GM21723 (cell line): ENCODE data around the gene ZBP1.

Source experiments
- ATAC-seq: cut with Tn5 transposase; IDR thresholded peaks from one replicate; pipeline ENCODE4 v1.9.1; 2021; ENCODE audit warnings: mild to moderate bottlenecking, moderate library complexity; ENCODE audit not compliant: unreplicated experiment

Gene ZBP1

DNA sequence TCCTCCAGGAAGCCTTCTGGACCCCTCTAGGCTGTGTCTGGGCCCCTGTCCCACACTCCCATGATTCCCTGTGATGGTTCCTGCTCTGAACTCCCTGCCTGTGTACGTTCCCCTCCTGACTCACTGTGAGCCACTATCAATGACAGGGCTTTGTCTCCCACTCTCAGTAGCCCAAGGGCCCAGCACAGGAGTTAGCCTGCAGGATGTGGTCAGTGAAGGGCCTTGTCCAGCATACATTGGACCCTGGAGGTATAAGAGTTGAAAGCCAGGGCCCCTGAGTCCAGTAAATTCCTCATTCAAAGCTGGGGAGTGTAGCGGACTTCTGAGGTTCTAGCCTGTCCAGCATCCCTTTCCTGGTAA is 19.0 kb downstream of the ZBP1 start:
- no peak for ATAC-seq

DNA sequence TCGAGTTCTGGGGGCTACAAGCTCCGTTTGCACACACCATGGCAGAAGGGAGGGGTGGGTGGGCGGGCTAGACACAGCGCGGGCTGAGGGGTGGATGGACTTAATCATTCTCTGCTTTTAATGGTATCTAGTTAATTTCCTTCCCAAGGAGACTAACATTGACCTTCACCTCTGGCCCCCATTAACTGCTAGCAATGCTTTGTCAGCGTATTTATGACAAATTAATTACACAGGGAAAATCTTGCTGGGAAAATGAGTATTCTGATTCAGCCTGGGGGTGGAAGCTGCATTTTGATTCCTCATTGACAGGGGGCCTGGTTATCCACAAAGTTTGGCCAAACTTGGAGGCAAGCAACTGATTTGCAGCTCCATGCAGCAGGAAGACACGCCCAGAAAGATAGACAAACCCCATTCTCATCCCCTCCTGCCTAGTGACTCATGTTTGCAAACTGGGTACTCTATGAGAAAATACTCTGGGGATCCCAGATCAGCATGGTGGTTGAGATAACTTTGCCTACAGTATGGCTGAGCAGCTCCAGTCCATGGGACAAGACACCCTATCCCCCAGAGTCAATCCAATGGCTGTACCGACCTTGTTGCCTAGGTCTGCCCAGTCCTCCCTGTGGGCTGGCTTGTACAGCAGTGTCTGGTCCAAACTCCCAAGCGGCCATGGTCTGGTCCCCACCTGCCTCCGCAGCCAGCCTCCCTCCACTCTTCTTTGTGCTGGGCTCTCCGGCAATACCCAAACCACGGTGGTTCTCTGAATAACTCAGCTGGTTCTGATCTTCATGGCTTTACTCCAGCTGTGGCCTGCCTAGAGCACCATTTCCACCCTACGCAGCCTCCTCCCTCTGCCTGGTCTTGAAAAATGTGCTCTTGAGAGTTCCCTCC is 19.7 kb downstream of the ZBP1 start:
- no peak for ATAC-seq

DNA sequence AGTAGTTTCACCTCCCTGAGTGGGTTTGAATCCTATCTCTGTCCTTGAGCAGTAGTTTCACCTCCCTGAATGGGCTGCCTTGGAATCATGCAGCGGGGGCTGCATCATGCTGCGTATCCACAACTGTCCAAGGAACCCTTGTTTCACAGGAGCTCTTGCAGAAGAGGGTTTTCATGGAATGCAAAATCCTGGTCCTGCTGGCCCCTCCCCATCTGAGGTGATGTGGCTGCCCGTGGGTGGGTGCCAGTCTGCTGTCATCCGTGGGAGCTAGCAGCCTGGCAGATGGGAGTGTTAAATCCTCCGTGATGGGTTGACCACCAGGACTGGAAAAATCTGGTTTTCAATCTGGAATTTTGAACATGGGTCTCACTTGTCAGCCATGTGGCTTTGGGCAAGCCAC is 21.7 kb downstream of the ZBP1 start:
- ATAC-seq: no peak

DNA sequence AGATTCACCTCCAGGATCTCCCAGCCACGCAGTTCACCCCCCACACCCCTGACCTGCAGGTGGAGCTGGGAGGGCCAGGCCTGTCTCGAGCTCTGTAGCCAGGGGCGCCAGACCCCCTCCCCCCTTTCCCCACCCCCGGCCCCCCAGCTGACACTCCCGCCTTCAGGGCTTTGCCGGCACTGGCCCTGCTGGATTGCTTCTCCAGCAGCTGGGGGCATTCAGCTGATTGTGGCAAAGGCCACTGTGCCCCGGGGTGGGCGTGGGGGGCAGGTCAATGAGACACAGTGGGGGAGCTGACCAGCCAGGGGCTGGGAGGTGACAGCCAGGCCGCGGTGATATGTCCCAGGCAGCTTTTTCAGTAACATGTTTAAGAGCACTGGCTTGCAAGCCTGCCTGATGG is 22.2 kb downstream of the ZBP1 start:
- ATAC-seq: no peak

DNA sequence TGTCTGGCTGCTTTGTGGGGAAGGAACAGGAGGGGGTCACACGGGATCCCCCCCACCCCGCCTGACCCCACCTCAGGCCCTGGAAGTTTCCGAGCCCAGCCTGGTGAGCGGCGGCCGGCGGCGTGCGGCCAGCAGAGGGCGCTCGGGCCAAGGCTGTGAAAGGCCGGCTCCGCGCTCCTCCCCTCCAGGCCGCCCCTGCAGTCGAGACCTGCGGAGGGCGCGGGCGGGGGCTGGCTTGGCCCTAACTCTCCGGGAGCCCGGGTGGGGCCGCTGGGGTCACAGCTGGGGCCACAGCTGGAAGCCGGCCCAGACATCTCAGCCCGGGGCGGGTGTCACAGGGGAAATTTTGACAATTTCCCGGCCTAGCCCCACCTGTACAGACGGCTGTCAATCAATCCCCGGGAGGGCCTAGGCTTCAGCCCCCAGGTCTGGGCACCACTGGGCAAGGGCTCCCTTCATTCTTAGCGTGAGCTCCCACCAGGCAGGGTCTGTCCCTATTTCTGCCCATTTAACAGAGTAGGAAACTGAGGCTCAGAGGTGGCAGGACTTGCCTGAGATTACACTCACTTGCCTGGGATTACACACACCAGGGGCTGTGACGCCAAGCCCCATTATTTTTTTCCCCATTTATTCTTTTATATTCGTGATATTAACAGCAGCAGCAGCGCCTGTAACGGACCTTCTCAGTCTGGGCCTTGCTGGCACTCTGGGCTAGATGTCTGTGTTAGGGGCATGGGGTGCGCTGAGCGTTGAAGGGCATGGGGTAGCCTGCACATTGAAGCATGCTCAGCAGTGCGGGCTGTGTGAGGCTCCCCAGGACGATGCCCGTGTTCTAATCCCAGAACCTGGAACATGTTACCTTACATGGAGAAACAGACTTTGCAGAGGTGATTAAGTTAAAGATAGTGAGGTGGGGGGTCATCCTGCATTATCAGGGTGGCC is 23.0 kb downstream of the ZBP1 start:
- no peak for ATAC-seq

DNA sequence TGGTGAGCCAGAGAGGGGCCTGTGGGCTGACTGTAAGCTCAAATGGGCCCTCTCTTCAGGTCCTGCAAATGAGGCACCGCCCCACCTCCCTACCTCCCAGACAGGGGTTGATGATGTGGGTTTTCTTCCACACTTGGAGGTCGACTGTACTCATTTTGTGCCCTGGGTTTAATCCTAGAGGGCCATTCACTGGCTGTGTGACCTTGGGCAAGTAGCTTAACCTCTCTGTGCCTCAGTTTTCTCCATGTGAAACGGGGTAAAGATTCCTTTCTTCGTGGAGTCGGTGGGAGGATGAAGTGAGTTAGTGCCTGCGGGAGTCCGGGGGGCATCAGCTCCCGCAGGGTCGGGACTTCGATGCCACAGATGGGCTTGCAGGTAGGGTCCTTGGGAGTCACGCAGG is 23.9 kb downstream of the ZBP1 start:
- ATAC-seq: no peak

DNA sequence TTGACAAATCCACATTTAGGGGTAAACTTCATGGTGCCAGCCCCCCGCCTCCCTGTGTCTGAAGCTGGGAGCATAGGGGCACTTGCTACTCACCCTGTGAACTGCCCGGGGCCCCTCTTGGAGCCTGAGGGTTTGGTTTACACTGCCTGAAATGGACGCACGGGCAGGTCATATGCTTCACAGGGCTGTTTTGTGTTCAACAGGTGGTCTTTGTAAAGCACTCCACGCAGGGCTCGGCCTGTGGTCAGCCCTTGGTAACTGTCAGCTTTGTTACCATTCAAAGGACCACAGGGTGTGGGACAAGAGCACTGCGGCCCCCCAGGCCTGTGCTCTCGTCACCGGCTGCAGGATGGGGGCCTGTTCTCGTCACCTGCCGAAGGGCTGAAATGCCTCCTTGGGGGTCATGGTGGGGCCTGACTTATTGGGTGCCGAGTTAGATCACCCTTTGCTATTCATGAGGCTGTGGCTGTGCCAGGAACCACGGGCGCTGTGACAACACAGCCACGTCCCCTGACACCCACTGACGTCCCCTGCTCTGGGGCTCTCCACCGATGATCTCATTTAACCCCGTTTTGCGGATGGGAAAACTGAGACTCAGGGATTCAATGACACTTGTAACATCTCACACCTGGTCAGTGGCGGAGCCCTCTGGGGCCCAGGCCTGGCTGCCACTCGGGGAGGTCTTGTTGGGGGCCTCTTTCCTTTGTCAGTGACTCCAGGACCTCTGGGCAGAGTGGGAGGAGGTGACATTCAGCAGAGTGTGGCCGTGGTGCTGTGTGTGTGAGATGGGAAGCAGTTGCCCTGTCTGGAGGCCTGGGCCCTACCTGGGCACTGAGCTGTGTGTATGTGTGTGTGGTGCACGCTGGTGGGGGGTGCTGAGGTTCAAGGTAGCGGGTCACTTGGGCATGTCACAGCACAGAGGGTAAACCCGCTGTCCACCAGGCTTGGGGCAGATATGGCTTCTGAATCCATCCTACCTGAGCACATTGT is 24.9 kb downstream of the ZBP1 start:
- ATAC-seq: no peak

DNA sequence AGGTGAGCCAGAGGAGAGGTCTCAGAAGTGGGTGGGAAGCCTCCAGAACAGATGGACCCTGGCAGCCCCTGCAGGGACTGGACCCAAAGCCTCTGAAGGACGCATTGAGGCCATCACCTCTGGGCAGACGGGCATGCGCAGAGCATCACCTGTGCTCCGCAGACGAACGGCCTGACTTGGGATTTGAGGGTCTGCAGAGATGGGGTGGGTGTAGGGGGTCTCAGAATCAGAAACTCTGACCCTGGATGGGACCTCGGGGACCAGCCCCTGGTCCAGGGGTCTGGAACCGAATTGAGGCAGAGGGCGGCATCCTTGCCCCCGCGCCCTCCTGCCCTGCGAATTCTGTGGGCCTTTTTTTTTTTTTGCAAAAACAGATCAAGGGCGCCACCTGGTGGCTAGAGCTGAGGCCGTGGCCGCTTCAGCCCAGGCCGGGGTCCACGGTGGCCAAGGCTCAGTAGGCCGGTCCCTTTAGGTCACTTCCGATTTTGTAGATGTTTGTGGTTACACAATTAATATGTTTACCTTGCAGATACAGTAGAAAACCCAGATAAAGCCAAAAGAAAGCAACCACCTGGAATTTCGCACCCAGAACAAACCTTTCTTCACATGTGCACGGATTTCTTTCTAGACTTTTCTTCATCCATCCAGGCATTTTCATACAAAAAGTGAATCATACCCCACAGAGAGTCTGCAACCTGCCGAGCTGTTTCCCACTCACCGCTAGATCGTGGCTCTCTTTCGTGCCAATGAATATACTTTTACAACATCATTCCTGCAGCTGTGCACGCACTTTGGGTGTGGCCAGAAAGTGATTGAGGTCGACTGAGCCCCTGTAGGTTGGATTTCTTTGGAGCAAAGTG is 25.9 kb downstream of the ZBP1 start:
- no peak for ATAC-seq

DNA sequence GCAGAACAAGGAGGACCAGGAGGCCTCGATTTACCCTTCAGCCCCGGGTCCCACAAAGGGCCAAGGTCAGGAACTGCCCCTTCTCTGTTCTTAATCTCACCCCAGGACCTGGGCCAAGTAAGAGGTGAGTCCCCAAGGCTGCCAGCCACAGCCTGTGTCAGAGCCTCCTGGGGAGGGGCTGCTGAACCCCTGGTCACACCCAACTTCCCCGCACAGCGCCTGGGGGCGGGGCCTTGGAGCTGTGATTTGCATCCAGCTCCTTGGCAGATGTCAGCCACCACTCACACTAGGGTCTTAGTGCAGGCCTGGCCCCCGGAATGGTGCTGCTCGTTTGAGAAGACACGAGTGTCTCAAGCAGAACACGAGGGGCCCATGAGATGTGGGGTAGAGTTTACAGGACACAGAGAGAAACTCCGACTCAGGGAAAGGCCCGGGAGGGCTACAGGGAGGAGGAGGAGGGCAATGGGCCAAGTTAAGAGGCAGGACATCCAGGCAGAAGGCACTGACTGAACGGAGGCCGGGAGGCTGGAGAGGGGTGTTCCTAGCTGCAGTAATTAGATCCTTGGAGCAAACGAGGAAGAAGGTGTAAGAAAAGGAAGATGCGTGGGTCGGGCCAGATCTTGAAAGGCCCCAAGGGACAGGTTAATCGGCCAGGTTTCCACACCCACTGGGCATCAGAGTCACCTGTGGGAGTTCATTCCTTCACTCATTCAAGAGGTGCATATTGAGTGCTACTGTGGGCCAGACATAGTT is 26.9 kb downstream of the ZBP1 start:
- ATAC-seq: no peak

DNA sequence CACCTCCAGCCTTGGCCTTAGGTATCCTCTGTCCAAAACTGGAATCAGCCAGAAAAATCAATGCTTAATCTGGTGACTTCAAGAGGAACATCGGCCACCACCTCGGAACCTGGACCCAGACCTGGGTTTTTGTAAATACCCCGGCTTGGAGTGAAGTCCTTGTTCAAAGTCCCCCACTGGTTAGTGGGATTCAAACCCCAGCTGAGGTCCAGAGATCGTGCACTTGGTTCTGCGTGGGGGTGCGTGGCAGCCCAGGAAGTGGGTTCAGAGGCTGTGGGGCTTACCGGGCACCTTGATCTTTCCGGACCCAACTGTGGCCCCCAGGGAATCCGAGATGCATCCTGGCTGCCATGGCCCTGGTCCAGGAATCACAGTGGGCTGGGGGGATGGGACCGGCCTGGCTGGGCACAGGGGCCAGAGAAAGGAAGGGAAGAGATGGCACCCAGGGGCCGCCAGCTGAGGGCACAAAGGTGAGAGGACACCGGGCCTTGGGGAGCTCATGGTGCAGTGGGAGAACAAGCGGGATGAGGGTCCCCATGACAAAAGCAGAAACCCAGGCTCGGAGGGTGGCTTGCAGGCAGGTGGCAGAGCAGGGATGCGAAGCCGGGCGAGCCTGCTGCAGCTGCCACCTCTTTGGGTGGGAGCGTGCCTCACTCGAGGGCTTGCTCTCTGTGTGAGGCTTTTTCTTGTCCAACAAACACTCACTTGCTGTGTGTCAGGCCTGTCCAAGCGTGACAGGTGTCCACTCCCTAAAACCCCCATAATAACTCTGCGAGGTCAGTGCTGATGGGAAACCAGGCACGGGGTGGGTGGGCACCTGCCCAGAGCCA is 27.7 kb downstream of the ZBP1 start:
- no peak for ATAC-seq

DNA sequence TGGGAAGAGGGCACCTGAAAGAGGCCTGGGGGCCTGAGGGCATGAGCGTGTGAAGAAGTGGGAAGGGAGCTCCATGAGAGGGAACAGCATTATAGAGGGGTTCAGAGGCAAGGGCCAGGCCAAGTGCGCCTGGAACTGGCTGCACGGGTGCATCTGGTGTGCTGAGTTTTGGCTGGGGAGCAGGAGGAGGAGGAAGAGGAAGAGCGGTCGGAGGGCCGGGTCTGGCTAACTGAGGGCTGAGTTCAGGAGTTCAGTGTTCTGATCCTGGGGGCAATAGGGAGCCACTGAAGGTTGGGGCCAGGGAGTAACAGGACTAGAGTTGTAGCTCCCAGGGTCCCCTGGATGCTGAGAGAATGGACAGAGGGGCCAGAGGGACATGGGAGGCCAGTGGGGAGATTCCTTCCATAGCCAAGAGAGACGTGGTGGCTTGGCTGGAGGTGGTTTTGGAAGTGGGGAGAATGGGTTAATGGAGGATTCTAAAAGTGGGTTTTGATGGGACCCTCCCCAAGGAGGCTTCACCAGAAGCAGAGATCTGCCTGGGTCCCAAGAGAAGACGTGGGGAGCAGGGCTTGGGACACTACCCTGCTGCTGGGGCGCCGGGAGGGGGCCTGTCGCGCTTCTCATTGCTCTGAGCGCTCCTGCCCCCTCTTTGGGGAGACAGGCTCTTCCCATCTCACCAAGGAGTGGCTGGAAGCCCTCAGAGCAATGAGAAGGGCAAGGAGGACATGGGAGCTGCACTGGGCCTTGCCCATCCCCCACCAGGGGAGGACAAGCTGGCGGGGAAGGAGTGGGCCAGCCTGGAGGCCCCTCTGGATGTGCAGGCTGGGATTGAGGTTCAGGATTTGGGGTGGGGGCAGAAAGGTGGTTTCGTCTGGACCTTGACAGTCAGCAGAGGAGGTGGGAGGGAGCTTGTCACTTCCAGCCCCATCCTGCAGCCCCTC is 28.7 kb downstream of the ZBP1 start:
- ATAC-seq: no peak

DNA sequence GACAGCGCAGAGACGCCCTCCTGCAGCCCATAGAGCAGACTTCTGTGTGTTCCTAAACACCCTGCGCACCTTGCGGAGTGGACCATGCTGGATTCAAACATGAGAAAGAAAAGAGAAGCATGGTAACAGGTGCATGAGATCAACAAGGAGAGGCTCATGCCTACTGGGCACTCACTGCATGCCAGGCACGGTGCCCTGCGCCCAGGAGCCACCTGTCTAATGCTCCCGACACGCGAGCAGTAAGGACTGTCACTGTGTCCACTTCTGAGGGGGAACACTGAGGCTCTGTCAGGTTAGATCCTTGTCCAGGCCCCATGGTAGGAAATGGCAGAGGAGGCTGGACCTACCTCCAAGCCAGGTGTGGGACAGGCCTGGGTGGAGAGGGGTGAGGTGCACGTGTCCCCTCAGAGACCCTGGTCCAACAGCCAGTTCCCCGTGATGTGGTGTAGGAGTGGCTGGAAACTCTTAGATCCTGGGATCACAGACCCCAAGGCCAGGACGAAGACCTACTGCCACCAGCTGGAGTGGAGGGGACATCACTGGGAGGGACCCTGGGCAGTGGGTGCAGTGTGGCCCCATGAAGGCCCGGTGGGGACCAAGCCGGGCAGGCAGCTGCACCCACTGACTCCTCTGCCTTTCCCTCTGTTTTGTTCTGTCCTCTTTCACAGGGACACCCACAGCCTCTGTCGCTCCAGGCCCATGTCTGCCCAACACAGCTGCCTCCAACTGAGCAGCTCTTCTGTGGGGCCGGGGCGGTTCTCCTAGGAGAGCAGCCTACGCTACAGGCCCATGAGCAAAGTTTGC is 29.5 kb downstream of the ZBP1 start:
- ATAC-seq: no peak

DNA sequence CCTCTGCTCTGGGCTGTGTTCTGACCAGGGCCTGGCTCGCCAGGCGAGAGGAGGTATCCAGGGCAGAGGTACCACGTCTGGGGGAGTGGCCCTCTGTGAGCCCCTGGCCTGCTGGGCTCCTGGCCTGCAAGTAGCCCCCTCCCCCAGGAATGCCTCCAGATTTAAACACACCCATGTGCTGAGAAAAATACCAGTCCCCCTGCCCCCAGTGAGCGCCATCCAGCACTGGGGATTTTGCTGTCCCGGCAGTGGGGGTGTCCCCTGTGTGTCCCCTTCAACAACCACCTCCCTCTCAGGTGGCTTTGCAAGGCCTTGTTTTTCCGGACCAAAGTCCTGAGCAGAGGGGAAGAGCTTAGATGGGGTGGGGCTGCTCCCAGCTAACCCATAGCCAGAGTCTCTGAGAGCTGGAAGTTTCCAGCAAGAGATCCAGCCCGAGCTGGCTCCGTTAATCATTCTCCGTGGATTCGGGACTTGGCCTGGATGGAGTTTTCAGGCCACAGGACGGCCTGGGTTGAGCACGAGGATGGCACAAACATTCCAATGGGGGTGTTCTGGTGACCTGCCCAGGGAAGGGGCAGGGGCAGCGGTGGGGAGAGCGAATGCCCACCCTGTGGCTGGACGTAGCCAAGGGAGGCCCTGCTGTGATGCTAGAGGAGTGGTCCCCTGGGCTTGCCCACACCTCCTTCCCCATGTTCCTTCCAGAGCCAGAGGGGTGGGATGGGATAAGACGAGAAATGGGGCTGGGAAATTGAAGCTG is 30.3 kb downstream of the ZBP1 start:
- ATAC-seq: no peak

DNA sequence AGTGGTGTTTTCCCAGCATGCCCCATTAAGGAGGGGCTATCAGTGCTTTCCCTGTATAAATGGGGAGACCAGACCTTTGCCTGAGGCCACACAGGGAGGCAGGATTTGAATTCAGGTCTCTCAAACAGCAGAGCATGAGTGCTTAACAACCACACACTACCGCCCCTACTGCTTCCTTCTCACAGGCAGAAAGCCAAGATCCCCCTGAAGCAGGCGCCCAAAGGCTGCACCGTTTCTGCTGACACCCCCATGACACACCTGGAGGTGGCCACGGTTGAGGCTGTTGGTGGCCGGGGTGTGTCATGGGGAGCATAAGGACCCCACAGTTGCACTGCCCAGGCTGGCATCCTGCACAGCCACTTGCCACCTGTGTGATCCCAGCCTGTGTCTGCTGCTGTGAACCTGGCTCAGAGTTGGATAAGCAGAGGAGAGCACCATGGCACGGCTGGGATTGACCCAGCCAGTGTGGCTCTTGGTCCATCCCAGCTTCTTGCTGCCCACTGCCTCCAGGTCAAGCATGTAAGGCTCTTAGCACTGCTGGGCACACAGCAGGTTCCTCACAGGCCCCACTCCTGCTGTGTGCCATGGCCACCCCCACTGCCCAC is 31.0 kb downstream of the ZBP1 start:
- no peak for ATAC-seq

DNA sequence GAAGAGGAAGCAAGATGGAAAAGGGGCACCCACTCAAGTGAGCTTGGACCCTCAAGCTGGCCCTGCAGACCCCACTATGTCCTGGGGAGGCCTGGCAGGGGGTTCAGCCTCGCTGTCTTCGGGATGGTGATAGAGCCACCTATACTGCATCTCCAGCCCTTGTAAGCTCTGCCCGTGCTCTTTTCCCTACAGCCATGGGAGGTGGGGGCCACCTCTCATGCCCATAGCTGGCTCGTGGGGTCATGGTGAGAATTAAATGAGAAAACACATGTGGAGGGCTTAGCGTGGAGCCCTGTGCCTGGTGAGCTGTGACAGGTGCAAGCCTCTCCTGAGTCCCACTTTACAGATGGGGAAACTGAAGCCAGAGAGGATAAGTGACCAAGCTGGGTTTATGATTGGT is 31.6 kb downstream of the ZBP1 start:
- no peak for ATAC-seq
